Measurements from ENCODE around the gene GFM1. TPM values are rescaled to one million over a fixed set of nuclear protein-coding genes. Genes with fewer than 3 reads are reported as not detected.

The GFM1 gene
- total RNA-seq, 4 donors from 2014 or later = 36.4 to 46.6 (median 39.0) TPM

DNA sequence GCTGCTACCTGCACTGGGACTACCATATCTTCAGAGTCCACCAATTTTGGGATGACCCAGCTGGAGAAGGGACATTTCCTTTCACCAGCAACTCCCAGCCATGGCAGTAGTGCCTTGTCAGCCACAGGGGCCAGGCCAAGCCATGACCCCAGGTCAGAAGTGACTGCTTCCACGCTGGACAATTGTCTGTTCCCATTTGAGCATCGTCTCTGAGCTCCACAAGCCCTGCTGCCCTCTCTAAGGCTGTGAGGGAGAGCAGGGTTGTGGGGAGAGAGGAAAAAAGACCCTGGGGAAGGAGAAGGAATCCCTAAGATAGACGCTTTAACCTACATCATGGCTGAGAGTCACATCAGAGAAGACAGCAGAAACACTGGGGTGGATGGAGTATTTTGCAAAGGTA lies 95.3 kb downstream of the GFM1 start:
- Histone ChIP-seq H3K36me3 (peaks cover 0 to 81% (median 8%) of the 10 kb centered on the region in 4 donors), H3K4me3 (no peak overlapping the region), H3K27ac (replicated peaks in 1 of 4) (no peak overlapping the region), H3K4me1 (peaks cover 0 to 9% (median 1%) of the 10 kb centered on the region in 4 donors), H3K27me3 (no peaks in the 10 kb centered on the region), H3K9me3 (peaks cover 0 to 9% (median 4%) of the 10 kb centered on the region in 4 donors)
- intact Hi-C loops (cut with DNase I) = no loop called here
- TF ChIP-seq EP300 (IDR thresholded peaks at IDR 0.05) (no peak), POLR2AphosphoS5 (IDR thresholded peaks at IDR 0.05) (no peak), POLR2A (IDR thresholded peaks at IDR 0.05; ENCODE audit: low read depth) (no peak)
- TF ChIP-seq, protein P1, sequence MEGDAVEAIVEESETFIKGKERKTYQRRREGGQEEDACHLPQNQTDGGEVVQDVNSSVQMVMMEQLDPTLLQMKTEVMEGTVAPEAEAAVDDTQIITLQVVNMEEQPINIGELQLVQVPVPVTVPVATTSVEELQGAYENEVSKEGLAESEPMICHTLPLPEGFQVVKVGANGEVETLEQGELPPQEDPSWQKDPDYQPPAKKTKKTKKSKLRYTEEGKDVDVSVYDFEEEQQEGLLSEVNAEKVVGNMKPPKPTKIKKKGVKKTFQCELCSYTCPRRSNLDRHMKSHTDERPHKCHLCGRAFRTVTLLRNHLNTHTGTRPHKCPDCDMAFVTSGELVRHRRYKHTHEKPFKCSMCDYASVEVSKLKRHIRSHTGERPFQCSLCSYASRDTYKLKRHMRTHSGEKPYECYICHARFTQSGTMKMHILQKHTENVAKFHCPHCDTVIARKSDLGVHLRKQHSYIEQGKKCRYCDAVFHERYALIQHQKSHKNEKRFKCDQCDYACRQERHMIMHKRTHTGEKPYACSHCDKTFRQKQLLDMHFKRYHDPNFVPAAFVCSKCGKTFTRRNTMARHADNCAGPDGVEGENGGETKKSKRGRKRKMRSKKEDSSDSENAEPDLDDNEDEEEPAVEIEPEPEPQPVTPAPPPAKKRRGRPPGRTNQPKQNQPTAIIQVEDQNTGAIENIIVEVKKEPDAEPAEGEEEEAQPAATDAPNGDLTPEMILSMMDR (IDR thresholded peaks at IDR 0.05) = no peak
- 87% methylated on average over 3 of the region's 3 CpGs for WGBS
- DNase-seq (ENCODE audit: extremely low spot score) = no peak

Small RNA genes within 50 kb of the gene (small RNA-seq; reads per million reads assigned to genes)
- gene AC025033.1 = 0 reads per million in 3 donors
- gene AC080013.6 = 0 reads per million in 3 donors

Other genes with a start within 250 kb of the GFM1 start
- 10 to 100 TPM in 2 of 4 donors, 1 to 10 TPM in 2; 7.6 to 15.2 (median 9.9) TPM for gene MLF1, start 73.3 kb upstream of the GFM1 start, total RNA-seq
- gene LXN, start 28.1 kb downstream of the GFM1 start, total RNA-seq = 1 to 10 TPM; 7.2 to 9.2 (median 7.9) TPM
- gene RARRES1, start 87.9 kb downstream of the GFM1 start, total RNA-seq = 10 to 100 TPM in 3 of 4 donors, 1 to 10 TPM in 1; 6.6 to 93.0 (median 29.8) TPM
- gene MFSD1, start 157.5 kb downstream of the GFM1 start, total RNA-seq = 10 to 100 TPM; 45.7 to 74.9 (median 50.3) TPM